Neutrophil (primary cell): Measurements from ENCODE around the gene NXN.

Source experiments
- H3K27ac ChIP-seq: fragments of 200-600 bp; sonication (generic); 2 replicates; pipeline ENCODE4 v1.5.1; 2016; ENCODE audit warnings: mild to moderate bottlenecking, moderate library complexity
- H3K27me3 ChIP-seq: fragments of 200-600 bp; sonication (generic); 2 replicates; pipeline ENCODE4 v1.6.0; 2016; ENCODE audit warnings: mild to moderate bottlenecking
- H3K36me3 ChIP-seq: fragments of 200-600 bp; sonication (generic); 2 replicates; pipeline ENCODE4 v1.5.1; 2017
- H3K4me1 ChIP-seq, 2 experiments: fragments of 200-600 bp in 1 of 2; sonication (generic) in 1 of 2; 1 replicate in 1 of 2; 2 replicates in 1 of 2; pipeline versions ENCODE4 v1.5.1 to v1.6.1; 2013 to 2016; ENCODE audit warnings: low read depth in 1 of 2, low read length in 1 of 2, mild to moderate bottlenecking in 1 of 2, moderate library complexity in 1 of 2; ENCODE audit not compliant: control insufficient read depth in 1 of 2, insufficient read depth in 1 of 2
- H3K4me3 ChIP-seq, 2 experiments: fragments of 200-600 bp in 1 of 2; sonication (generic) in 1 of 2; 1 replicate in 1 of 2; 2 replicates in 1 of 2; pipeline ENCODE4 v1.5.1; 2013 to 2016; ENCODE audit warnings: low read depth in 1 of 2, low read length in 1 of 2, mild to moderate bottlenecking in 1 of 2, moderate library complexity in 1 of 2
- H3K9me3 ChIP-seq: fragments of 200-600 bp; sonication (generic); 2 replicates; pipeline ENCODE4 v1.5.1; 2016
- CTCF ChIP-seq: fragments of 200-600 bp; sonication (generic); IDR thresholded peaks from 2 replicates; pipeline ENCODE4 v1.5.1; 2016; ENCODE audit warnings: antibody characterized with exemption

The NXN gene

DNA sequence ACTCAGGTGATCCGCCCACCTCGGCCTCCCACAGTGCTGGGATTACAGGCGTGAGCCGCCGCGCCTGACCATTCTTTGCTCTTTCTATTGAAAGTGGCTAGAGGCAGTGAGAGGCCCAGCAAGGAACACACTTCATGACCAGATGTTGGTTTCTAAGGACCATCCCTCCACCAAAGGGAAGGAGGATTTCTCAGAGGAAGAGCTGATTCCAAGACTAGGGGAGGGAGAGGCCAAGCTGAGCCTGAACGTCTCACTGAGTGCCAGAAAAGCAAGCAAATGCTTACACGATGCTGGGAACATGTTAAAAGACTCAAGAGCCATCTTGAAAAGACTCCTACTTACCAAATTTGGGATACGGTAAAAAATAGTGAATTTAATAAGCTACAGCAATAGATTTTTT is 118.2 kb downstream of the NXN start:
- no peaks in the 10 kb centered on the region for H3K36me3 ChIP-seq
- no peaks in the 10 kb centered on the region for H3K9me3 ChIP-seq
- no peak overlapping the region for H3K4me3 ChIP-seq
- TF ChIP-seq CTCF, result no peak
- H3K4me1 ChIP-seq, result no peaks in the 10 kb centered on the region
- peaks cover 44% of the 10 kb centered on the region for H3K27me3 ChIP-seq
- no peak overlapping the region for H3K27ac ChIP-seq

DNA sequence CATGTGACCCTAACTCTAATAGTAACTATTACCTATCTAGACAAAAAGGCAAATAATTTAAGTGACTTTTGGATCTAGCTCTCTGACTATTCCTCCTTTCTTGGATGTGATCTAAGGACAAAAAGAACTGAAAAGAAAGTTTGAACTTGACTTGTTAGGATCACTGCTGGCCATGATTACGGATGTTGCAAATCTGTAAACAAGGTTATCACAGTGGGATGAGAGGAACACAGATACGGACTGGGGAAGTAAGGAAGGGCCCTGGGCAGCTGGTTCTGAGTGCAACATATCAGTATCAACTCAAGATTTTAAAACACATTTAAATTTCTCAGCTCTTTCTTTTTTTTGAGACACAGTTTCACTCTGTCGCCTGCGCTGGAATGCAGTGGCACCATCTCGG is 118.8 kb downstream of the NXN start:
- H3K9me3 ChIP-seq, result no peaks in the 10 kb centered on the region

DNA sequence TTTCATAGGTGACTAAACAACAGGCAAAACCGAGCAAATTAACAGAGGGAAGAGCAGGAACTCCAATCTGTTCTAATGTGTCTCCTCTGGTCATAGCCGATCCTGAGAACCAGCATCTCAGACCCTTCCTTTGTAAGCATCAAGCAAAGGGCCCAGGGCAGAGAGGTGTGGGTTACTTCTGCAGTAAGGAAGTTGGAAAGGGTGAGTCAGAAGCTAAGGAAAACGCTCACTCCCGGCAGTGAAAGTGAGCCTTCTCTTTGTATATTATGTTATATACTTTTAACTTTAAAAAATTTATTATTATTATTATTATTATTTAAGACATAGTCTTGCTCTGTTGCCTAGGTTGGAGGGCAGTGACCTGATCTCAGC is 119.8 kb downstream of the NXN start:
- TF ChIP-seq CTCF, result no peak

More for the DNA sequence above, 118.8 kb downstream of the NXN start:
- no peaks in the 10 kb centered on the region for H3K36me3 ChIP-seq
- H3K27me3 ChIP-seq, result peaks cover 39% of the 10 kb centered on the region
- H3K4me3 ChIP-seq, result no peak overlapping the region
- TF ChIP-seq CTCF, result no peak
- no peaks in the 10 kb centered on the region for H3K4me1 ChIP-seq
- no peak overlapping the region for H3K27ac ChIP-seq

DNA sequence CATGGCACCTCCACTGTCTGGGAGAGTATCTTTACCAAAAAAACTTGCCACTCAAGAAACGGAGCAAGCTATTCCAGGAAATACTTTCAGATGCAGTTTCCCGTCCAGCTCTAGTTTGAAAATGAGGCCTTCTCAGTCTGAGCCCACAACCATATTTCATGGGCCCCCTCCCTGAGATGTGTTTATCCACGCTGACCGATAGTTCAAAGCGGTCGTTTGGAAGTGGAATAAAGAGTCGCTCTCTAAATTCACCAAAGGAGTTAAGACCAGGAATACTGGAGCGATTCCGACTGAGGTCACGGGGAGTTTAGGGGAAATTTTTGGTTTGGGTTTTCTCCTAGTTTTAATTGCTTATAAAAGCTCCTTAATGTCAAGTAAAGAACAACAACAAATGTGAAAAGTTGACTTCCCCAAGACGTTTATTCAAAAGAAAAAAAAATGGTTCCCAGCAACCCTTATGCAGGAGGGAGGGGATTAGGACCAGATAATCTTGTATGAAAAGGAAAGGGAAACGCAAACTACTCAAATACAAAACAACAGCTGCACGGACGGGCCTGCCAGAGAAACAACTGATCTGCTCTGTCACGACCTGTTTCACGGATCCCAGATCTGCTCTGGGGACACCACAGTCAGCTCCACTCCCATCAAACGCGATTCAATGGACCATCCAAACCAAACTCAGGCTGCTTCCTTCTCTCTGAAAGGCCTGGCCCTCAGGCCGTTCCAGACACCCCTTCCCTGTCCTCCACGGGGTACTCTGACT is 120.3 kb downstream of the NXN start:
- no peak overlapping the region for H3K4me3 ChIP-seq
- H3K27me3 ChIP-seq, result peaks cover 29% of the 10 kb centered on the region
- H3K27ac ChIP-seq, result no peak overlapping the region
- H3K9me3 ChIP-seq, result no peaks in the 10 kb centered on the region
- no peaks in the 10 kb centered on the region for H3K4me1 ChIP-seq
- TF ChIP-seq CTCF, result no peak
- H3K36me3 ChIP-seq, result no peaks in the 10 kb centered on the region

More for the DNA sequence above, 119.8 kb downstream of the NXN start:
- no peak overlapping the region for H3K4me3 ChIP-seq
- no peaks in the 10 kb centered on the region for H3K4me1 ChIP-seq
- H3K27me3 ChIP-seq, result peaks cover 35% of the 10 kb centered on the region
- H3K27ac ChIP-seq, result no peak overlapping the region
- H3K36me3 ChIP-seq, result no peaks in the 10 kb centered on the region
- no peaks in the 10 kb centered on the region for H3K9me3 ChIP-seq

DNA sequence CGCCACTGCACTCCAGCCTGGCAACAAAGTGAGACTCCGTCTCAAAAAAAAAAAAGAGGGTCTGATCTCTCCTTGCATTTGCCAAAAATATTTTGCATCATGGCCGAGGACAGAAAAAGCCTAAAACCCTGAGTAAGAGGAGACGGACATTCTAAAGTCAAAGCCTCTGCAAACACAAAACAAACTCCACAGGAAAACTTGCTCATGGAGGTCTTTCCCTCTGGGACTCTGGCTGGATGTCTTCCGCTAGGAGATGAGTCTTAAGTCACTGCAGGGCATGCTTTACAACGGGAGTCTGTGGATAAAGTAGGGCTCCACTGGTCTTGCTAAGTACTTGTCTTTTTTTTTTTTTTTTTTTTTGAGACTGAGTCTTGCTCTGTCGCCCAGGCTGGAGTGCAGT is 123.4 kb downstream of the NXN start:
- no peak for TF ChIP-seq CTCF
- Histone ChIP-seq H3K9me3 (no peaks in the 10 kb centered on the region), H3K4me3 (no peak overlapping the region), H3K4me1 (no peaks in the 10 kb centered on the region), H3K36me3 (no peaks in the 10 kb centered on the region), H3K27me3 (peaks cover 5% of the 10 kb centered on the region), H3K27ac (no peak overlapping the region)
